Measurements from ENCODE around the gene HIGD1A.

DNA sequence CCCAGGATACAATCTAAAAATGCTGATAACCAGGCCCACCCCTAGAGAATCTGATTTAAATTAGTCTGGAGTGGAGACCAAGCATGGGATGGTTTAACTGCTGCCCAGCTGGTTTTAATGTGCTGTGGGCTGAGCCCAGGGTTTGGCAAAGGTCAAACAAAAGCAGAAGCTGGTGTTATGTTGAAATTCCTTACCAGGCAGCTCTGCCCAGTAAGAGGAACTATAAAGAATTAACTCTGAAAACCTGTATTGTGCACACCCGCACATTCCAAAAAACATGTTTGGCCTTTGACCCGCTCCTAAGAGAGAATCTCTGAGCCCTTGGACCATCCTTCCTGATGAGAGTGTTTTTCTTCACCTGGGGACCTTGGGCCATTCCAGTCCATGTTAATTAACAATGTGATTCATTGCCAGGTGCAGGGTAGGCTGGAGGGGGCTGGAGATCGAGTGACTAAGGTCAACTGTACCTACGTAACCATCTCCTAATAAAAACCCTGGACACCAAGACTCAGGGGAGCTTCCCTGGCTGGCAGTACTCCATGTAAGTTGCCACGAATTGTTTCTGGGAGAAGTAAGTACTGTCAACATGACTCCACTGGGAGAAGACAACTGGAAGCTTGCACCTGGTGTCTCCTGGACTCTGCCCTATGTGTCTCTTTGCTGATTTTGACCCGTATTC, 42.1 kb downstream of the HIGD1A start:
- TF ChIP-seq, protein P1, sequence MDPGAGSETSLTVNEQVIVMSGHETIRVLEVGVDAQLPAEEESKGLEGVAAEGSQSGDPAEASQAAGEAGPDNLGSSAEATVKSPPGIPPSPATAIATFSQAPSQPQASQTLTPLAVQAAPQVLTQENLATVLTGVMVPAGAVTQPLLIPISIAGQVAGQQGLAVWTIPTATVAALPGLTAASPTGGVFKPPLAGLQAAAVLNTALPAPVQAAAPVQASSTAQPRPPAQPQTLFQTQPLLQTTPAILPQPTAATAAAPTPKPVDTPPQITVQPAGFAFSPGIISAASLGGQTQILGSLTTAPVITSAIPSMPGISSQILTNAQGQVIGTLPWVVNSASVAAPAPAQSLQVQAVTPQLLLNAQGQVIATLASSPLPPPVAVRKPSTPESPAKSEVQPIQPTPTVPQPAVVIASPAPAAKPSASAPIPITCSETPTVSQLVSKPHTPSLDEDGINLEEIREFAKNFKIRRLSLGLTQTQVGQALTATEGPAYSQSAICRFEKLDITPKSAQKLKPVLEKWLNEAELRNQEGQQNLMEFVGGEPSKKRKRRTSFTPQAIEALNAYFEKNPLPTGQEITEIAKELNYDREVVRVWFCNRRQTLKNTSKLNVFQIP (CRISPR knock-in tag; IDR thresholded peaks at IDR 0.05; ENCODE audit: borderline replicate concordance, low read depth) = no peak
- TF ChIP-seq TCF4 (CRISPR knock-in tag; IDR thresholded peaks at IDR 0.05; ENCODE audit: borderline replicate concordance) (no peak), BACH2 (CRISPR knock-in tag; IDR thresholded peaks at IDR 0.05; ENCODE audit: borderline replicate concordance) (no peak), RARB (CRISPR knock-in tag; IDR thresholded peaks at IDR 0.05) (no peak), GLIS3 (CRISPR knock-in tag; IDR thresholded peaks at IDR 0.05) (no peak), ZFP3 (CRISPR knock-in tag; IDR thresholded peaks at IDR 0.05) (no peak), ESRRG (CRISPR knock-in tag; IDR thresholded peaks at IDR 0.05) (no peak), ZNF565 (CRISPR knock-in tag; conservative IDR thresholded peaks at IDR 0.05; ENCODE audit: low read depth) (no peak), ISL1 (CRISPR knock-in tag; IDR thresholded peaks at IDR 0.05) (no peak), OSR1 (CRISPR knock-in tag; IDR thresholded peaks at IDR 0.05) (no peak)
- TF ChIP-seq, protein P2, sequence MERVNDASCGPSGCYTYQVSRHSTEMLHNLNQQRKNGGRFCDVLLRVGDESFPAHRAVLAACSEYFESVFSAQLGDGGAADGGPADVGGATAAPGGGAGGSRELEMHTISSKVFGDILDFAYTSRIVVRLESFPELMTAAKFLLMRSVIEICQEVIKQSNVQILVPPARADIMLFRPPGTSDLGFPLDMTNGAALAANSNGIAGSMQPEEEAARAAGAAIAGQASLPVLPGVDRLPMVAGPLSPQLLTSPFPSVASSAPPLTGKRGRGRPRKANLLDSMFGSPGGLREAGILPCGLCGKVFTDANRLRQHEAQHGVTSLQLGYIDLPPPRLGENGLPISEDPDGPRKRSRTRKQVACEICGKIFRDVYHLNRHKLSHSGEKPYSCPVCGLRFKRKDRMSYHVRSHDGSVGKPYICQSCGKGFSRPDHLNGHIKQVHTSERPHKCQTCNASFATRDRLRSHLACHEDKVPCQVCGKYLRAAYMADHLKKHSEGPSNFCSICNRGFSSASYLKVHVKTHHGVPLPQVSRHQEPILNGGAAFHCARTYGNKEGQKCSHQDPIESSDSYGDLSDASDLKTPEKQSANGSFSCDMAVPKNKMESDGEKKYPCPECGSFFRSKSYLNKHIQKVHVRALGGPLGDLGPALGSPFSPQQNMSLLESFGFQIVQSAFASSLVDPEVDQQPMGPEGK (CRISPR knock-in tag; IDR thresholded peaks at IDR 0.05; ENCODE audit: borderline replicate concordance) = no peak
- TF ChIP-seq, protein P3, sequence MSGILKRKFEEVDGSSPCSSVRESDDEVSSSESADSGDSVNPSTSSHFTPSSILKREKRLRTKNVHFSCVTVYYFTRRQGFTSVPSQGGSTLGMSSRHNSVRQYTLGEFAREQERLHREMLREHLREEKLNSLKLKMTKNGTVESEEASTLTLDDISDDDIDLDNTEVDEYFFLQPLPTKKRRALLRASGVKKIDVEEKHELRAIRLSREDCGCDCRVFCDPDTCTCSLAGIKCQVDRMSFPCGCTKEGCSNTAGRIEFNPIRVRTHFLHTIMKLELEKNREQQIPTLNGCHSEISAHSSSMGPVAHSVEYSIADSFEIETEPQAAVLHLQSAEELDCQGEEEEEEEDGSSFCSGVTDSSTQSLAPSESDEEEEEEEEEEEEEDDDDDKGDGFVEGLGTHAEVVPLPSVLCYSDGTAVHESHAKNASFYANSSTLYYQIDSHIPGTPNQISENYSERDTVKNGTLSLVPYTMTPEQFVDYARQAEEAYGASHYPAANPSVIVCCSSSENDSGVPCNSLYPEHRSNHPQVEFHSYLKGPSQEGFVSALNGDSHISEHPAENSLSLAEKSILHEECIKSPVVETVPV (CRISPR knock-in tag; IDR thresholded peaks at IDR 0.05) = no peak
